Testis (tissue), 3 donors: ENCODE results near the gene PSMA5. TPM values are rescaled to one million over a fixed set of nuclear protein-coding genes. Genes with fewer than 3 reads are reported as not detected.

Experiments used
- DNase-seq: peaks from one replicate; pipeline ENCODE4 v3.0.0-alpha.2; 2019
- H3K27ac ChIP-seq, 2 donors: fragments of 200-600 bp; sonication (generic); one replicate each; pipeline ENCODE4 v1.5.1; 2019
- H3K27me3 ChIP-seq: fragments of 200-600 bp; sonication (generic); one replicate; pipeline ENCODE4 v1.5.1; 2019
- H3K36me3 ChIP-seq: fragments of 200-600 bp; sonication (generic); one replicate; pipeline ENCODE4 v1.5.1; 2017; ENCODE audit warnings: low read depth; ENCODE audit errors: missing control alignments
- H3K4me1 ChIP-seq: fragments of 200-600 bp; sonication (generic); one replicate; pipeline ENCODE4 v1.5.1; 2019
- H3K4me3 ChIP-seq, 2 donors: fragments of 200-600 bp; sonication (generic); one replicate each; pipeline ENCODE4 v1.5.1; 2017 to 2019
- H3K9me3 ChIP-seq: fragments of 200-600 bp; sonication (generic); one replicate; pipeline ENCODE4 v1.5.1; 2017
- POLR2A ChIP-seq: fragments of 450-650 bp; IDR thresholded peaks from one replicate; pipeline ENCODE4 v1.6.1; 2017; ENCODE audit warnings: antibody characterized with exemption, mild to moderate bottlenecking, moderate library complexity
- WGBS, 2 donors: methylation state at CpG; one replicate each; pipeline ENCODE4 v1.1.5; 2018; 5-methylcytosine and 5-hydroxymethylcytosine counted together
- intact Hi-C: fragments of 100-400 bp; cut with DNase I; formaldehyde crosslinking; loops from one replicate; pipeline ENCODE4 v1.15.1; 2023; ENCODE audit warnings: low total_unique reads
- polyA plus RNA-seq: library from polyadenylated mRNA; stranded (reverse); fragments of 350-450 nt; fragmentation: Illumina TruSeq; extraction: RNeasy Lipid Tissue Mini Kit (QIAGEN cat#74804); gene quantifications from one replicate; pipeline ENCODE4 v1.2.3, GENCODE V29; 2014; ENCODE audit warnings: low read depth, low replicate concordance; ENCODE audit not compliant: insufficient read depth
- total RNA-seq, 2 donors: library from RNA; depleted of rRNA; stranded (reverse); fragments of >200 nt; gene quantifications; one replicate each; pipeline ENCODE4 v1.2.3, GENCODE V29; 2016
- TF ChIP-seq, protein P1 (sequence below), 3 experiments: fragments of 450-650 bp in 2 of 3; fragments of 200-600 bp in 1 of 3; sonication (generic) in 1 of 3; IDR thresholded peaks; one replicate each; pipeline ENCODE4 v1.5.1; 2016 to 2019; ENCODE audit warnings: antibody characterized with exemption in 3 of 3, mild to moderate bottlenecking in 2 of 3, moderate library complexity in 1 of 3

PSMA5 gene
- total and polyA plus RNA-seq, 3 donors from 2014 or later = 30.9 to 72.0 (median 56.9) TPM

DNA sequence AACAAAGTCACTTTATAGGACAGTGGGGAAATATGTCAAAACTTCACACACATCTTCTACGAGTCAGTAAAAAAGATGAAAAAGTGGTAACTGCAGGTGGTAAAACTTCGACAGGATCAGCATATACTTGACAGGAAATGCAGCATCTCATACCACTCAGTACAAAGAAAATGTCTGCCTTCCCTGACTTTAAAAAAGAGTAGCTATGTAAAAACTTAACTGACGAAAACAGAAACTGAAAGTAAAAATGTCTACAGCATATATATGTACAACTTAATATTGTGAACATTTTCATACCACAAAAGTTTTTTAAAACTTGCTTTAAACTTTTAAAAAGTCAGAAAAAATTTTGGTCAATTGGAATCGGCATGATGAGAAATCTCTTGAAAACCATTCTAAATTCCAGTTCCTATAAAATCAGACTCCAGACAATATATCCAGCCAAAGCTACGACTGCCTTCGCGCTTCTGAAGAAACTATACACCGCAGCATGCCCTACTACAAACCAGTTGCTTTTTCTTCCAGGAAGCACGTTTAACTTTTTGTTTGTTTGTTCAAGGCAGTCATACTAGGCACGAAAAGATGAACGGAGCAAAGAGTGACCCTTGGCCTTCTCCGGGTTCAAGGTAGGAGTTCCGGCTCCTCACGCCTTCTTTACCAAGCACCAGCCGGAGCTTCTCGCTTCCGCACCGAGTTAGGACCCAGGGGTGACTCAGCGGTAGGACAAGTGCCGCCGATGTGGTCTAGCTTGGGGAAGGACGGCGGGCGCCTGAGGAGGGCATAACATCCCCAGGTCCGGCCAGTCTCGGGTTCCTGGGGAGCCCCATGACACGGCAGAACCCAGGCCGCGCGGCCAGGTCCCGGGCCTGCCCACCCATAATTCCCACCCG is 612 bp downstream of the PSMA5 start:
- Histone ChIP-seq H3K36me3 (no peaks in the 10 kb centered on the region), H3K27me3 (no peaks in the 10 kb centered on the region), H3K4me1 (peaks cover 21% of the 10 kb centered on the region), H3K27ac (peak overlapping the region; percentile 74 to 76), H3K4me3 (peak overlapping the region; percentile 78 to 86), H3K9me3 (no peaks in the 10 kb centered on the region)
- intact Hi-C loops = no loop called here
- DNase-seq = no peak
- WGBS, 2 donors = 1% methylated on average over 30 to 32 of the region's 32 CpGs
- TF ChIP-seq POLR2A = no peak
- TF ChIP-seq, protein P1, sequence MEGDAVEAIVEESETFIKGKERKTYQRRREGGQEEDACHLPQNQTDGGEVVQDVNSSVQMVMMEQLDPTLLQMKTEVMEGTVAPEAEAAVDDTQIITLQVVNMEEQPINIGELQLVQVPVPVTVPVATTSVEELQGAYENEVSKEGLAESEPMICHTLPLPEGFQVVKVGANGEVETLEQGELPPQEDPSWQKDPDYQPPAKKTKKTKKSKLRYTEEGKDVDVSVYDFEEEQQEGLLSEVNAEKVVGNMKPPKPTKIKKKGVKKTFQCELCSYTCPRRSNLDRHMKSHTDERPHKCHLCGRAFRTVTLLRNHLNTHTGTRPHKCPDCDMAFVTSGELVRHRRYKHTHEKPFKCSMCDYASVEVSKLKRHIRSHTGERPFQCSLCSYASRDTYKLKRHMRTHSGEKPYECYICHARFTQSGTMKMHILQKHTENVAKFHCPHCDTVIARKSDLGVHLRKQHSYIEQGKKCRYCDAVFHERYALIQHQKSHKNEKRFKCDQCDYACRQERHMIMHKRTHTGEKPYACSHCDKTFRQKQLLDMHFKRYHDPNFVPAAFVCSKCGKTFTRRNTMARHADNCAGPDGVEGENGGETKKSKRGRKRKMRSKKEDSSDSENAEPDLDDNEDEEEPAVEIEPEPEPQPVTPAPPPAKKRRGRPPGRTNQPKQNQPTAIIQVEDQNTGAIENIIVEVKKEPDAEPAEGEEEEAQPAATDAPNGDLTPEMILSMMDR (IDR thresholded peaks at IDR 0.05) = no peak

DNA sequence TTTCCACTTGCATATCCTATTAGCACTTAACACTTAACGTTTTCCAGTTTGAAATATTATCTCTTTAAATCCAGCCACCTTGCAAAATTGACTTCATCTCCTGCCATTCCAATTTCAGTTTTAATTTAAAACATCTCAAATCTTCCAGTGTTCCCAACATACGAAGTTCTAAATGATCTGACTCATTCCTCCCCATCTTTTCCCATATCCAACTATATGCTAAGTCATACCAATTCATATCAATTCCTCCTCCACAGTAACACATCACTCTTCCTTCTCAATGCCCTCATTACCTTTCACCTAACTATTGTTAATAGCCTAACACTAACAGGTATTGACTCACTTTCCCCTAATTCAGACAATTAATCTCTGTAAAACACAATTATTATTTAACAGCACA is 2.8 kb downstream of the PSMA5 start:
- Histone ChIP-seq H3K4me3 (no peak overlapping the region), H3K4me1 (peaks cover 21% of the 10 kb centered on the region), H3K27me3 (no peaks in the 10 kb centered on the region), H3K36me3 (no peaks in the 10 kb centered on the region), H3K27ac (no peak overlapping the region), H3K9me3 (no peaks in the 10 kb centered on the region)
- no peak for TF ChIP-seq POLR2A
- TF ChIP-seq, protein P1 (IDR thresholded peaks at IDR 0.05) = no peak
- 62 to 63% methylated on average over 2 of the region's 2 CpGs for WGBS, 2 donors
- intact Hi-C loops = no loop called here
- DNase-seq = no peak

DNA sequence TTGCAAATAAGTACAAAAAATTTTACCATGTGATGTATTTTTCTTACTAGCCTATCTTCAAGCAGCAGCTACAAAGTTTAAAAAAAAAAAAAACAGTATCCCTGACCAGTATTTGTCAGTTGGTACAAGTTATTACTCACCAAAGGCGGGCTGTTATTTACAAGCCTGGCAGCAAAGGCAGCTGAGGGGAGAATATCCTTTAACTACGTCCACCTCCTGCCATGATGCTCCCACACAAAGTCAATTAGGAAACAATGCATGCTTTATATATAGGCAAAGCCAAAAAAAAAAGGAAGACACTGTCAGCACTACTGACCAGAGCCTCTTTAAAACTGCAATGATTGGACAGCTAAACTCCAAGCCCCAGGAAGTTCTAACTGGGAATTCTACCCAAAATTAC is 13.7 kb downstream of the PSMA5 start:
- no peak overlapping the region for H3K4me3 ChIP-seq
- peaks cover 4% of the 10 kb centered on the region for H3K4me1 ChIP-seq
- no peaks in the 10 kb centered on the region for H3K36me3 ChIP-seq
- DNase-seq = no peak
- WGBS, 2 donors = 64 to 80% methylated on average over 2 of the region's 2 CpGs
- no peaks in the 10 kb centered on the region for H3K9me3 ChIP-seq
- TF ChIP-seq, protein P1 (IDR thresholded peaks at IDR 0.05) = no peak
- TF ChIP-seq POLR2A = no peak
- intact Hi-C loops = no loop called here
- no peaks in the 10 kb centered on the region for H3K27me3 ChIP-seq
- no peak overlapping the region for H3K27ac ChIP-seq

DNA sequence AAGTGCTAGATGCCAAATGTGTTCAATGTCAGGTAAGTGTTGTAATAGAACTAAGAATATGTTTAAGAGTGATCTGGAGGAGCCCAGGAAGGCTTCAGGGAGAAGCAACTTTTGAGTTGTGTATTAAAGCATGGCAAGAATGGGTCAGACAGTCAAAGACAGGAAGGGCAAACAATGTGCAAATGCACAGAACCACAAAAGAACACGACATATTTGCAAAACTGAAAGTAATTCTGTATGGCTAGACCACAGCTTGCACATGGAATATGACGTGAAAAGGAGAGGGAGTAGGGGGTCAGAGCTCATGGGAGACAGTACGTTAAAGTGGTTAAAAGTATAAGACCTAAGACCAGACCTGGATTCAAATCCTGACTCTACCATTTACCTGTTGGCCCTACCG is 21.4 kb downstream of the PSMA5 start:
- Histone ChIP-seq H3K4me3 (no peak overlapping the region), H3K4me1 (no peaks in the 10 kb centered on the region), H3K36me3 (no peaks in the 10 kb centered on the region), H3K27me3 (no peaks in the 10 kb centered on the region), H3K9me3 (no peaks in the 10 kb centered on the region), H3K27ac (no peak overlapping the region)
- TF ChIP-seq, protein P1 (IDR thresholded peaks at IDR 0.05) = no peak
- no peak for TF ChIP-seq POLR2A
- no peak for DNase-seq
- 87 to 88% methylated on average over 4 of the region's 4 CpGs for WGBS, 2 donors
- intact Hi-C loops = loop anchor here (5.0 kb wide), 1 partner anchor 143 kb away; no protein-coding TSS in a partner anchor
